HG03097 (cell line): Measurements from ENCODE around the gene PSMG4.

Experiments used
- ATAC-seq: cut with Tn5 transposase; IDR thresholded peaks from one replicate; pipeline ENCODE4 v1.9.1; 2021; ENCODE audit not compliant: unreplicated experiment, low FRiP score

Gene PSMG4, protein sequence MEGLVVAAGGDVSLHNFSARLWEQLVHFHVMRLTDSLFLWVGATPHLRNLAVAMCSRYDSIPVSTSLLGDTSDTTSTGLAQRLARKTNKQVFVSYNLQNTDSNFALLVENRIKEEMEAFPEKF

DNA sequence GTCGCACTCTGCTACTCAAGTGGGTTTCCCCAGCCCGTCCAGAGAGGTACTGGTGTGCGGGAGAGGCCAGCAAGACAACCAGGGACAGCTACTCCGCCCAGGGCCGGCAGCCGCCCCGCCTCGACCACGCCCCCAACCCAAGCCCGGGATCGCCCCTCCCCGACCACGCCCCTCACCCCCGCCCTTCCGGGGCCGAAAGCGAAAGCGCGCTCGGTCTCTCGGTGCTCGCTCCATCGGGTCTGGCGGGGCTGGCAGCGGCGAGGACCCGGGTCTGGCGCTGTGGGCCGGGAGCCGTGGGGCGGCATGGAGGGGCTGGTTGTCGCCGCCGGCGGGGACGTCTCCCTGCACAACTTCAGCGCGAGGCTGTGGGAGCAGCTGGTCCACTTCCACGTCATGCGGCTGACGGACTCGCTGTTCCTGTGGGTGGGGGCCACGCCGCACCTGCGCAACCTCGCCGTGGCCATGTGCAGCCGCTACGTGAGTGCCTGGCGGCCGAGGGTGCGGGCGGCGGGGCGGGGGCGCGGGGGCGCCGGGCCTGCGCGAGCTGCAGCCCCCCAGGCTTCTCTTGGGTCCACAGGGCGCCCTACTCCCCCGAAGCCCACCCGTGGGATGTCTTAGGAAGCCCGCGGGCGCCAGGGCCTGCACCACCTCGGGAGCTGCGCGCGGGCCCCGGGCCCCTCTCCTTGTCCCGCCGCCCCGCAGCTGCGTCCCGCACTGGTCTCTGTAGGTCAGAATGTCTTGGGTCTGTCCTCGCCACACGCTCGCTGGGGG is at the start of gene PSMG4:
Gene PSMG4, plus strand, starts transcription at position 228 of the 771 bp plus-strand sequence. Its CDS starts 76 bp downstream, at position 304.
- peak; percentile 80 for ATAC-seq

DNA sequence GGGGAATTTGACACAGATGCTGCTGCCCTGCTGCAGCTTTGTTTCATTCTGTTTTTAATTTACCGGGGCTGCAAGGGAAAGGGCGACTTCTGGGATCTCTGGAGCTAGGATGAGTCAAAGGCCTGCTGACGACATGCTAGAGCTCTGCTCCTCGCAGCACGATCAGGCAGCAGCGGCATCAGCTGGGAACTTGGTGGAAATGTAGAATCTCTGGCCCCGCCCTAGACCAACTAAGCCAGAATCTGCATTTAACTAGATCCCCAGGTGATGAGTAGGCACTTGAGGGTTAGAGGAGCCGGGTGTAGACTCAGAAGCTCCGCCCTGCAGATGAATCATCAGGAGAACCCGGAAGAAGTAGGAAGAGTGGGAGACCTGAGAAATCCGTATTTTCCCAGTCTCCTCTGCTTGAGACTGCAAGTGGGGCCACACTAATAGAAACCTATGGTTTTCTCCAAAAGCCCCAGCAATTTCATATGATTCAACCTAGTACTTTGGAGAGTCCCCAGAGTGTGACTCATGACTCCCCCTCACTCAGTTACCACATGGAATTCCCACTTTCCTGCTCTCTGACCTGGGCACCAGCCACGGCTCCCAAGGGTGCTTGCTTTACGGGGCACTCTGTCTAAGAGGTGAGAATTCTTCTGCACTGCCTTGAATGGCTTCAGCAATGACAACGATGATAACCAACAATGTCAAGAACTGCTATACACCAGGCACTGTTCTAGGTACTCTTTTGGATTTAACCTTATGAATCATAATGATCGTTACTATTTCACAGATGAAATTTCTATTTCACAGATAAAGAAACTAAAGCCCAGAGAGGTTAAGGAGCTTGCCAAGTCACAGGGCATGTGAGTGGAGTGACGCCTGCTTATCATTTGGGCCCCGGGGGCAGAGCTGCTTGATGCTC is 49.4 kb upstream of the PSMG4 start:
- ATAC-seq, result no peak

DNA sequence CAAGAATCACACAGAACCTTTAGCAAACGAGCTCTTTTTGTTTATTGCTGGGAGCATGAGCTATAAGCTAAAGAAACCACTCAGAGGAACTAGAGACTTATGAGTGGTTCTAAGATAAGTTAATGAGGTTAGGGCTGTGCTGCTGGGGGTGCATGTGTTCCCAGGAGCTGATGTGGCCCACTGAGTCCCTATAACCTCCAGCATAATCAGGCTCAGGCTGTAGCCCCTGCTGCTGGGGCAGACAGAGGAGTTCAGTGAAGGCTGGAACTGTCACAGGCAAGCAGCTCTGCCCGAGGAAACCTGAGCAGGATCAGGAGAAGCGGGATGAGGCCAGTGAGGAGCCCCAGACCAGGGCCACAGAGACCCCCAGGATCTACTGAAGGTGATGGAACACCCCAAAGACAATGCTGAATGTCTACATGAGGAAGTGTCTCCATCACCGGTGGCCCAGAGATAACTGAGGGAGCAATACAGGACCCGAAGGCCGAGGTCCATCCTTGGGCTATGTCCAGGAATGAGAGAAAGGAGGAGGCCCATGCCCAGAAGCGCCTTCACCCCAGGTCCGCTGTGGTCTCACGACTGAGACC is 48.6 kb upstream of the PSMG4 start:
- ATAC-seq, result no peak

DNA sequence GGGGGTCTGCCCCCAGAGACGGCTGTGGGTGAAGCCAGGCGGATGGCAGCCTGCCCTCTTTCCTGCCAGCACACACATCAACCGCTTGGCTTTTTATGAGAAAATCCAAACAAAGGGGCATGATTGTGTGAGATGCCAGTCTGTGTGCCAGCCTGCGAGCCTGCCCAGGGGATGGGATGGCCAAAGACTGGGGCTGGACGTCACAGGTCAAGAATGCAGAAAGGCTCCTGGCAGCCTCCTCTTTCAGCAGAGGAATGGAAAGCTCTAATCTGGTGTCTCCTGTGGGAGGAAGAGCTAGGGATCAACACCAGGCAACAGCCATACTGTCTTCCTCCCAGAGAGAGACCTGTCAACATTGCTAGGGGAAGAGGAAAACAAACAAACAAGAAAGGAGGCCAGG is 47.1 kb upstream of the PSMG4 start:
- ATAC-seq, result no peak

DNA sequence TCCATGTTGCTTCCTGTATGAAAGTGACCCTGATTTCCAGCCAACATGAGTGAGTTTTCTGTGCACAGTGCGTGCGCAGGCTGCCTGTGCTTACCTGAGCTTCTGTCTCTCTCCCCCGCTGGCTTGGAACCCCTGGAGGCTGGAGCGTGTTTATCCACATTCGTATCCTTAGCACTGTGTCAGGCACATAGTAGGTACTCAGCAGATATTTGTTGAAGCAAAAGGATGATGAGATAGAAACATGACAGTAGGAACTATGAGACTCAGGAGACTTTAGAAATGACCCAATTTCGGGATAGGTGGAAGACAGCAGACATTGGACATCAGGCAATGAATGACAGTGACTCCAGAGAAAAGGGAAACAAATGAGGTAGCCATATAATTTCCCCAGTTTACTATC is 46.5 kb upstream of the PSMG4 start:
- ATAC-seq, result no peak

DNA sequence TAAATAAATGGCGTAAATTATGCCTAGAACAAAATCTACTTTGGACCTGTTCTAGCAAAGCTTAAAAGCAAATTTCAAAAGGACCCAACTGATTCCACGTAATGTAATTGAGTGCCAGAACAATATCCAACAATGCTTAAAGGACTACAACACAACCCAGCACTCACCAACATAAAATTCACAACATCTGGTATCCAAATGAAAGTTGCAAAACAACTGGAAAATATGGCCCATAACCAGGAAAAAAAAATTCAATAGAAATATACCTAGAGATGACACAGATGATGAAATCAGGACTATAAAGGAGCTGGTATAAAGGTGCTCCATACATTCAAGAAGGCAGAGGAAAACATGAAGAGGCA is 45.4 kb upstream of the PSMG4 start:
- ATAC-seq, result no peak

DNA sequence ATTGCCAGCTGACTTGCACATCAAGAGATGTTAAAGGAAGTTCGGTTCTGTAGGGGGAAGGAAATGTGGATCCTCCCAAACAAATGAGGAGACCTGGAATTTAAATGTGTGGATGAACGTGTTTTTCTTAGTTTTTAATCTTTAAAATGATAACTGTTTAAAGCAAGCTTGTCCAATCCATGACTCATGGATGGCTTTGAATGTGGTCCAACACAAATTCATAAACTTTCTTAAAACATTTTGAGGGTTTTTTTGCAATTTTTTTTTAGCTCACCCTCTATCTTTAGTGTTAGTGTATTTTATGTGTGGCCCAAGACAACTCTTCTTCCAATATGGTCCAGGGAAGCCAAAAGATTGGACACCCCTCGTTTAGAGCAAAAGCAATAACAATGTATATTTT is 43.8 kb upstream of the PSMG4 start:
- ATAC-seq, result no peak

DNA sequence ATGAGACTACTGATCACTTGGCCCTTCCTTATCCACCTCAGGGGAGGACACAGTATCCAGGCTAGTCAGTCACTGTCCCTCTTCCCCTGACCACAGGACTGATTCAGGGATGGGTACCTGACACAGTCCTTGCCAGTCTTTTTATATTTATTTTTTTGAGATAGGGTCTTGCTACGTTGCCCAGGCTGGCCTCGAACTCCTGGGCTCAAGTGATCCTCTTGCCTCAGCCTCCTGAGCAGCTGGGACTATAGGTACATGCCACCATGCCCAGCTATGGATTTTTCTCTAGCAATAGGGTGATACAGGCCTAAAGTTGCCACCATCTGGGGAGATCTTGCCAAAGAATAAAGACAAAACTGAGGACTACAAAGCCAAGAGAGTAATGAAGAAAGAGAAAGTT is 41.5 kb upstream of the PSMG4 start:
- no peak for ATAC-seq

DNA sequence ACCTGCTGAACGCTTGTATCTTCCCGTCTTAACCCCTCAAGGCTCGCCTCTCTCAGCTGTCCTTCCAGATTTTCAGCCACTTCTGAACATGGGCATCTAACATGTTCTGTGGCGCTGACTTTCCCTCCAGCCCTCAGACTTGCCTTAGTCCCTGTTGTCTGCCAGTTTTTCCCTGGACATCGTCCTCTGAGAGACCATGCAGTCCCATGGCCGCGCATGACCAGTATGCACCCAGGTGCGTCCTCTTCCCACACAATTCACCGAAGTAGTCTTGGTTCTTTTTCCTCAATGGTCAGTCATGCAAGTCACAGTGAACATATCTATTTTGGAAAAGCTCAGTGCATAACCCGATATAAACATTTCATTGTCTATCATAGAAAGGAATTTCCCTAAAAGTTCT is 40.5 kb upstream of the PSMG4 start:
- no peak for ATAC-seq

DNA sequence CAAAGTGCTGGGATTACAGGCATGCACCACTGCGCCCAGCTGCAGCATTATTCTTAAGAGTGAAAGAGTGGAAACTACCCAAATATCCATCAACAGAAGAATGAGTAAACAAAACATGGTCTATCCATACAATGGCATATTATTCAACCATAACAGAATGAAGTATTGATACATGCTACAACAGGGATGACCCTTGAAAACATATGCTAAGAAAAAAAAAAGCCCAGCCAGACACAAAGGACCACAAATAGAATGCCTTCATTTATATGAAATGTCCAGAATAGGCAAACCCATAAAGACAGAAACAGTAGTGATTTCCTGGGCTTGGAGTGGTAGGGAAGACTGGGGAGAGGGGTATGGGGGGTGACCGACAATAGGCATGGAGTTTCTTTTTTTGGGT is 38.4 kb upstream of the PSMG4 start:
- ATAC-seq, result no peak

DNA sequence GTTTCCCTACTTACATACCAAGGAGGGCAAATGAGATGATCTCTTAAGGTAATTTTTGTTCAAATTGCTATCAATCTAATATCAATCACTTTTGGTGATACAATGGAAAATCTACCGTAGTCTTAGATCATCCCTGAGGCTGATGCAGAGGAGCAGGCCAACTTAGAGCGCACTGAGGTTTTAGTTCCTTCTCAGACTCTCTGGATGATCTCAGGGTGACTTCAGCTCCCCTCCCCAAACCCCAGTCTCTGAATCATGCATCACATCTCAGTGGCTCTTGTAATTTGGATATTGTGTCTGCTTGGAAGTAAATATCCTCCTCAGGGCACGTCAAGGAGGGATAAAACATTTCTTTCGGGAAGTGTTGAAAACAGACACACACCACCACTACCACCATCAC is 37.2 kb upstream of the PSMG4 start:
- no peak for ATAC-seq

DNA sequence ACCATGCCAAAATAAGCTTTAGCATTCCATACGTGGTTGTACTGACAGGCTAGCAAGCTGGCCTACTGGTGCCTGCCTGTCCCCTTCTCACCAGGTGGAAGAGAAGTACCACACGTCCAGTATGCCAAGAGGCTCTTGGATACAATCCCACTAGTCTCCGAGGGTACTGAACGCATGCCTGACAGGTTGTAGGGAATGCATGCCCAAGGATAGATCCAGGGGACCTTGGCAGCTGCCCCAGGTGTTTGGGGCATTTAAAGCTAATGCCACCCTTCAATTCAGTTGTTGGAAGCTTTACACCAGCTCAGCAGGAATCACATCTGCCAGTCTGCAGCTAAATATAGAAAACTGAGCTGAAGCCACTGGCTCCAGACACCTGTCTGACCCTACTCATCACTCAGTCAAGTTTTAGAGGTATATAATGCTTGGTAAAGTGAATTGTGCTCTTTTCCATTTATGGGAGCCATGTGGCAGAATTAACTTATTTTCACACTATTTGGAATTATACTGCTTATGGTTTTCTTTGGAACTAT is 36.2 kb upstream of the PSMG4 start:
- no peak for ATAC-seq

DNA sequence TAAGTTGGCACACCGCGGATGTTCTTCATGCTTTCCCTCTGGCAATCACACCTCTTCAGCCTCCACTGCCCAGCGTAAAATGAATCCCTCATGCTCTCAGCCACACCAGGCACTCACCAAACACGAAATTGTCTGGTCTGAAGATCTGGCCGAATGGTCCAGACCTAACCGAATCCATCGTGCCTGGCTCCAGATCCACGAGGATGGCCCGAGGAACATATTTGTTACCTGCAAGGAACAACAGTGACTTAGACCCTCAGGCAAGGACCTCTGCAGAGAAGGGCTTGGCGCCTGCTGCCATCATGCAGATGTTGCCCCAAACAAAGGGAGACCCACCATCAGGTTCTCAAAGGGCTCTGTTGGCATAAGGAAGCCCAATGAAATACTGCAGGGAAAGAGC is 32.7 kb upstream of the PSMG4 start:
- no peak for ATAC-seq

DNA sequence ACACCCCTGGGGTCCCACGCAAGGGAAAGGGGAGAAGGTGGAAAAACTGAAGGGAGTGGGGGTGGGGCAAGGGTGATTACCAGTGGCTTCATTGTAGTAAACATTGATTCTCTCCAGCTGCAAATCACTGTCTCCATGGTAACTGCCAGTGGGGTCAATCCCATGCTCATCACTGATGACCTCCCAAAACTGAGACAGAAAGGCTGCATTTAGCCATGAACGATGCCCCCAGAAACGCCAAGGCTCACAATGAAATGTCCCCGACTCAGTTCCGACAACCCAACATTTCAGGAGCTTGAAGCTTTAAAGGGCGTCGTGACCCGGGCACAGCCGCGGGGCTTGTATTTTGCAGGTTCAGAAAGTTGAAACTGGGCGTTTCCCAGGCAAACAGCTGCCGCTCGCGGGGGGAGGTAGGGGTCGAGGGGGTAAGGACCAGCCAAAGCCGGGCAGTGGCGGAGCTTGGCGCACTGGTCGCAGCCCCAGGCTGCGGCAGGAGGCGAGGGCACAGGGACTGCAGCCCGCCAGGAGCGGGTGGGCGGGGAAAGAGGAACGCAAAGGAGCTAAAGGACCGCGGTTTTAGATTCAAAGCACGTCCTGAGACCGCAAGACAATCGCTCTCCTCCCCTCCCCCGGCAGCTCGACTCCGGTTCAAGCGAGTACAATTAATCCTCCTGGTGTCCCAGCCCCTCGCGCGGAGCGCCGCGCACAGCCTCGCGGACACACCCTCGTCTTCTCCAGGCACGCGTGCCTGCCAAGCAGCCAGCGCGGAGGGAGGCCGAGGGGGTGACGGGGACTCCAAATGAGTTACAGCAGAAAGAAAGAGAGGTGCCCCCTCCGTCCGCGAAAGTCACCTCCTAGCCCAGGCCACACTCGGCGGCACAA is 32.0 kb upstream of the PSMG4 start:
- ATAC-seq, result no peak

DNA sequence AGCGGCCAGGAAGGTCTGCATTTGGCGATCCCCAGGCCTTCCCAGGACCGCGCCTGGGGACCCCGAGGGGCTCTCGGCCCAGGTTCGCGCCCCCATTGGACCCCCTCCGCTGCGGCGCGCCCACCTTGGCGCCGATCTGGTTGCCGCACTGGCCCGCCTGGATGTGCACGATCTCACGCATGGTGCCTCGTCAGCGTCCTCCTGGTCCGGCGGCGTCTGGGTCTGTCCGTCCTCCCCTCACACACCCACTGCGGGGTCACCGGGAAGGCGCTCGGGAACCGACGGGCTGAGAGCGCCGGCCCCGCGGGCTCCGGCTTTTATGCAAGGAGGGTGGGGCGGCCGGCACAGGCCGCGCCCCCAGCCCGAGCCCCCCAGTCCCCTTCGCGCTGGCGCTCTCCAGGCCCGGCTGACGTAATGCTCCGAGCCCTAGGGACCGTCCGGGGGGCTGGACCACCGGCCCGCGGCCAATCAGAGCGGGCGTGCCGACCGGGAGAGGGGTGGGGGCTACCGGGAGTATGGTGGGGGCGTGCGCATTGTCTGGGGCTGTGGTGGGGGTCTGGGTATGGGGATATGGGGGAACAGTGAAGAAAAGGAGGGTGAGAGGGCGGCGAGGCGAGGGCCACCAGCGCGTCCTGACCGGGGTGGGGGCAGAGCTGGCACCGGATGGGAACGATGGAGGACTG is 31.2 kb upstream of the PSMG4 start, which contains the start of gene TUBB2B:
Gene TUBB2B, minus strand, starts transcription at position 291 of the 683 bp plus-strand sequence. Its CDS starts 110 bp downstream, at position 181.
- ATAC-seq, result no peak

DNA sequence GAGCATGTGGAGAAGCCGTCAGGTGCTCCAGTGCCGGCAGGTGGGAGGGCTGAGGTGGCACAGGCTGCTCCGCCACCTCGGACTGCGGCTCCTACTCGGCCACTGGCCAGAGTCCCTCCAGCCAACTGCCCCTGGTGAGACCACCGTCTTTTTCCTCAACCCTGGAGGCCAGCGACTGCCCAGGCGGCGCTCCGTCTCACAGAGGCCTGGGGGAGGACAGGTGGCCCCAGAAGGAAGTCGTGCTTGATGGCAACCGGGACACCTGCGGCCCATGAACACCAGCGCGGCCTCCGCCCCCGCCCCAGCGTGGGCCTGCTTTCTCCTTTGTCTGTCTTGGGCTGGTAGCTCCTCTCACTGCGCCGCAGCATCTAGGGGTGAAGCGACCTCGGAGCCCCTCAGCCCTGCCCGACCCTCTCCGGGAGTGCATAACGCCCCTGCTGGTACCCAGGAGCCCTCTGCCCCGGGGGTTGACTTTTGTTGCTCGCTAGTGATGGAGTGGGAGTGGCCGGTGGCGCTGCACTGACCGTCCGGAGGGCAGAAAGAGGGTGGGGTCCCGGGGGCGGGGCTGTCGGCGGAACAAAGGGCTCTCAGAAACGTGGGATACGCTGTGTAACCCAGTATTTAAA is 30.6 kb upstream of the PSMG4 start:
- no peak for ATAC-seq

DNA sequence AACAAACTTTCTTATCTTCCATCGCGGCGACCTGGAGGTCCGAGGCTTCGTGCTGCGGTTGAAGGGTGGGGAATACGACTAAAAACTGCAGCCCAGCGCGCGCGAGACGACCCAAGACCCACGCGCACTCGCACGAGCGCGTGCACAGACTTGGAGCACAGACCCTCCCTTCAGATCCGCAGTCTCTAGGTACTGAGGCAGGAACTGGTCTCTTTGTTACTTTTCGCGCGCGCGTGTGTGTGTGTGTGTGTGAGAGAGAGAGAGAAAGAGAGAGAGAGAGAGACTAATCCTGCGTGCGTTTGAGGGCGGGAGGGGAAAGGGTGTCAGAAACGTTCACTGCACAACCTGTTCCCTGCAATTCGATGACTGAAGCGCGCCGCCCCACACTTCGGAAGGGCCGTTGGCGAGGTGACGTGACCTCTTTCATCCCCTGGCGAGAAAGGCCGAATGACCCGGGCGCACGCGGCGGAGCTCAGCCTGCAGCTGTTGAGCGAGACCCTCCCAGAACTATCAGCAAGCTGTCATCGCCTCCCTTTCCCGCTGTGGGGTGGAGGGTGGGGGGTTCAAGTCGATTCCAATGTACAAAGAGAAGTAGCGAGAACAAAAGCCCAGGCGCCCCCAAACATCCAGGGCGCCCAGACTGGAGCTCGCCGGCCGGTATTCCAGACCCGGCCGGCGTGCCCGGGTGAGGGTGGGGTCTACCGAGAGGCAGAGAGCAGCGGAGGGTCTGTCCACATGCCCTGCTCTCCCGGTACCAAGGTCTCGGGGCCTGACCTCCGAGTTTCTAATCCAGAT is 29.8 kb upstream of the PSMG4 start:
- ATAC-seq, result no peak

DNA sequence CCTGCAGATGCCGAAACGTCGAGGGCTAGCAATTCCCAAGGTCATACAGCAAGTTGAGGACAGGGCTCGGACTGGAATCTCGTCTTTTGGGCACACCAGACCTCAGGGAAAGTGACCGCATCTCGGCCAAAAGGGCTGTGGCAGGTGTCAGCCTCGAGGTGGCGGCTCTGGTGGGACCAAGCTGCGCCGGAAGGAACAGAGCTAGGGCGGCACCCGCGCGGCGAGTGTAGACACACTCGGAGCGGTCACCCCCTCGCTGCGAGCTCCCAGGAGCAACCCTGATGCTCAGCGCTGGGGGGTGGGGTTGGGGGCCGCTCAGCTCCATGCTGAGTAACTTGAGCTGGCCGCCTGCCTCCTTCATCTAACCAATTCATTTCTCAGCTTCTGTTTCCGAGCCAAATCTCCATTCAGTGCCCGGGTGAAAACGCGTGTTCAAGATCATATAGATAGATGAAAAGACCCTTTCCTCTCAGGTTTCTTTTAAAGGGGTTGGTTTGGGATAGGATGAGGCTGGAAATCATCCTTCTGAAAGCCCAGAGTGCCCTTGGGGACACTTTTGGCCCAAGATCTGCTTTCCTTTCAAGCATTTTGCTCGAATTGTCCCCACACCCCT is 29.1 kb upstream of the PSMG4 start:
- no peak for ATAC-seq
